ENCODE data around the gene R3HDM1. TPM values are rescaled to one million over a fixed set of nuclear protein-coding genes. Genes with fewer than 3 reads are reported as not detected.

The R3HDM1 gene
- total RNA-seq, 4 donors from 2014 or later, result 13.7 to 22.3 (median 19.2) TPM

- TF ChIP-seq EP300 (IDR thresholded peaks at IDR 0.05; ENCODE audit: low read depth) (no peak), CTCF (IDR thresholded peaks at IDR 0.05) (no peak), POLR2AphosphoS5 (IDR thresholded peaks at IDR 0.05) (no peak), POLR2A (IDR thresholded peaks at IDR 0.05) (no peak)
- Histone ChIP-seq H3K27me3 (no peaks in the 10 kb centered on the region), H3K36me3 (no peaks in the 10 kb centered on the region), H3K27ac (no peak overlapping the region), H3K9me3 (no peaks in the 10 kb centered on the region), H3K4me1 (no peaks in the 10 kb centered on the region), H3K4me3 (no peak overlapping the region)
- intact Hi-C loops (cut with DNase I; ENCODE audit: low total_unique reads) (no loop called here), in situ Hi-C loops (cut with MboI; ENCODE audit: low pct_ligation_motif_present in 1 of 4, low pct_unique_long_range_greater_than_20kb in 1 of 4, low sequenced_read_pairs in 3 of 4) (no loop called here)
- no peak for DNase-seq
- 91 to 100% methylated on average over 4 to 5 of the region's 5 CpGs for WGBS, 2 donors (ENCODE audit: low coverage in 1 of 2)
Observed at GRCh38 chr2:135732561-135732960, 201.3 kb downstream of the R3HDM1 start.

- in situ Hi-C loops (cut with MboI; ENCODE audit: low pct_ligation_motif_present in 1 of 4, low pct_unique_long_range_greater_than_20kb in 1 of 4, low sequenced_read_pairs in 3 of 4), result no loop called here
- H3K27ac ChIP-seq, result no peak overlapping the region
- H3K4me1 ChIP-seq, result no peaks in the 10 kb centered on the region
- H3K36me3 ChIP-seq, result no peaks in the 10 kb centered on the region
- WGBS, 2 donors (ENCODE audit: low coverage in 1 of 2), result 99% methylated on average over 2 of the region's 2 CpGs; no CpG with 5 or more reads in 1 of the 2 donors
- intact Hi-C loops (cut with DNase I; ENCODE audit: low total_unique reads), result no loop called here
- H3K4me3 ChIP-seq, result no peak overlapping the region
- H3K27me3 ChIP-seq, result no peaks in the 10 kb centered on the region
- DNase-seq, result no peak
- TF ChIP-seq EP300 (IDR thresholded peaks at IDR 0.05; ENCODE audit: low read depth) (no peak), POLR2AphosphoS5 (IDR thresholded peaks at IDR 0.05) (no peak), CTCF (IDR thresholded peaks at IDR 0.05) (no peak), POLR2A (IDR thresholded peaks at IDR 0.05) (no peak)
- H3K9me3 ChIP-seq, result no peaks in the 10 kb centered on the region
Observed at GRCh38 chr2:135733045-135733444, 201.8 kb downstream of the R3HDM1 start.

- Histone ChIP-seq H3K9me3 (no peaks in the 10 kb centered on the region), H3K4me3 (no peak overlapping the region), H3K27me3 (no peaks in the 10 kb centered on the region), H3K4me1 (no peaks in the 10 kb centered on the region), H3K36me3 (no peaks in the 10 kb centered on the region), H3K27ac (no peak overlapping the region)
- 83 to 93% methylated on average over 5 of the region's 5 CpGs for WGBS, 2 donors (ENCODE audit: low coverage in 1 of 2)
- intact Hi-C loops (cut with DNase I; ENCODE audit: low total_unique reads) (no loop called here), in situ Hi-C loops (cut with MboI; ENCODE audit: low pct_ligation_motif_present in 1 of 4, low pct_unique_long_range_greater_than_20kb in 1 of 4, low sequenced_read_pairs in 3 of 4) (no loop called here)
- DNase-seq, result no peak
- no peak for TF ChIP-seq CTCF (IDR thresholded peaks at IDR 0.05)
Observed at GRCh38 chr2:135736546-135736945, 205.3 kb downstream of the R3HDM1 start.

- no peak overlapping the region for H3K27ac ChIP-seq
- in situ Hi-C loops (cut with MboI; ENCODE audit: low pct_ligation_motif_present in 1 of 4, low pct_unique_long_range_greater_than_20kb in 1 of 4, low sequenced_read_pairs in 3 of 4), result loop anchor here in 1 of 4 donors (10.0 kb wide), 1 partner anchor 205 kb away; the partner anchor contains the start of genes R3HDM1 and ZRANB3
- 98 to 100% methylated on average over 3 of the region's 3 CpGs for WGBS, 2 donors (ENCODE audit: low coverage in 1 of 2)
Observed at GRCh38 chr2:135740206-135740605, 208.9 kb downstream of the R3HDM1 start.

More at GRCh38 chr2:135740206-135740605, 208.9 kb downstream of the R3HDM1 start:
- Histone ChIP-seq H3K36me3 (no peaks in the 10 kb centered on the region), H3K4me3 (no peak overlapping the region), H3K4me1 (peaks cover 7 to 23% (median 18%) of the 10 kb centered on the region in 4 donors), H3K27me3 (no peaks in the 10 kb centered on the region), H3K9me3 (no peaks in the 10 kb centered on the region)
- TF ChIP-seq POLR2AphosphoS5 (IDR thresholded peaks at IDR 0.05) (no peak), POLR2A (IDR thresholded peaks at IDR 0.05) (no peak), CTCF (IDR thresholded peaks at IDR 0.05) (no peak), EP300 (IDR thresholded peaks at IDR 0.05; ENCODE audit: low read depth) (no peak)
- no peak for DNase-seq
- intact Hi-C loops (cut with DNase I; ENCODE audit: low total_unique reads), result loop anchor here (10.0 kb wide), 1 partner anchor 215 kb away; no protein-coding TSS in a partner anchor
